Activated naive CD4-positive, alpha-beta T cell treated with anti-CD3 and anti-CD28 coated beads, Interleukin-2, amount 10 ng/mL, durations not matched to agents 7 days and 5 days (primary cell): ENCODE results near the gene LARP1.

Experiments
- CTCF ChIA-PET: fragments of 350-600 bp; sonication (Branson Sonifier 250); formaldehyde crosslinking; loops from one replicate; lab custom pipeline; 2021; ENCODE audit warnings: antibody characterized with exemption; lab: Charles Lee
- DNase-seq: peaks from one replicate; pipeline ENCODE4 v3.0.0-alpha.2; 2020
- H3K27ac Mint-ChIP-seq: one replicate; pipeline ENCODE4 v1.8.0; 2021; ENCODE audit warnings: mild to moderate bottlenecking, moderate library complexity, mixed read lengths
- H3K27me3 Mint-ChIP-seq: one replicate; pipeline ENCODE4 v1.8.0; 2021; ENCODE audit warnings: mild to moderate bottlenecking, mixed read lengths
- H3K36me3 Mint-ChIP-seq: one replicate; pipeline ENCODE4 v1.8.0; 2021; ENCODE audit warnings: mixed read lengths
- H3K4me1 Mint-ChIP-seq: one replicate; pipeline ENCODE4 v1.8.0; 2021; ENCODE audit warnings: mixed read lengths
- H3K4me3 Mint-ChIP-seq: one replicate; pipeline ENCODE4 v1.8.0; 2021; ENCODE audit warnings: mild to moderate bottlenecking, moderate library complexity, mixed read lengths
- H3K9me3 Mint-ChIP-seq: one replicate; pipeline ENCODE4 v1.8.0; 2021; ENCODE audit warnings: mixed read lengths

Gene LARP1

GRCh38 chr5:154861946-154862345 is 106.8 kb downstream of the LARP1 start:
- H3K9me3 Mint-ChIP-seq: no peaks in the 10 kb centered on the region
- H3K27me3 Mint-ChIP-seq: no peaks in the 10 kb centered on the region
- H3K4me3 Mint-ChIP-seq: peak overlapping the region; percentile 40
- CTCF ChIA-PET: no interaction called here
- peaks cover 51% of the 10 kb centered on the region for H3K36me3 Mint-ChIP-seq
- no peak for DNase-seq
- H3K4me1 Mint-ChIP-seq: peaks cover 51% of the 10 kb centered on the region
- H3K27ac Mint-ChIP-seq: peak overlapping the region; percentile 33

- CTCF ChIA-PET: no interaction called here
- Mint-ChIP-seq H3K36me3 (peaks cover 54% of the 10 kb centered on the region), H3K4me3 (peak overlapping the region; percentile 32), H3K4me1 (peaks cover 50% of the 10 kb centered on the region), H3K27ac (peak overlapping the region; percentile 9), H3K27me3 (no peaks in the 10 kb centered on the region), H3K9me3 (no peaks in the 10 kb centered on the region)
- no peak for DNase-seq
Measured at GRCh38 chr5:154862766-154863165, 107.6 kb downstream of the LARP1 start.

GRCh38 chr5:154863291-154864080 is 108.3 kb downstream of the LARP1 start:
- Mint-ChIP-seq H3K9me3 (no peaks in the 10 kb centered on the region), H3K27me3 (no peaks in the 10 kb centered on the region), H3K27ac (no peak overlapping the region), H3K4me3 (no peak overlapping the region), H3K36me3 (peaks cover 53% of the 10 kb centered on the region), H3K4me1 (peaks cover 51% of the 10 kb centered on the region)
- DNase-seq: no peak
- CTCF ChIA-PET: no interaction called here

DNA sequence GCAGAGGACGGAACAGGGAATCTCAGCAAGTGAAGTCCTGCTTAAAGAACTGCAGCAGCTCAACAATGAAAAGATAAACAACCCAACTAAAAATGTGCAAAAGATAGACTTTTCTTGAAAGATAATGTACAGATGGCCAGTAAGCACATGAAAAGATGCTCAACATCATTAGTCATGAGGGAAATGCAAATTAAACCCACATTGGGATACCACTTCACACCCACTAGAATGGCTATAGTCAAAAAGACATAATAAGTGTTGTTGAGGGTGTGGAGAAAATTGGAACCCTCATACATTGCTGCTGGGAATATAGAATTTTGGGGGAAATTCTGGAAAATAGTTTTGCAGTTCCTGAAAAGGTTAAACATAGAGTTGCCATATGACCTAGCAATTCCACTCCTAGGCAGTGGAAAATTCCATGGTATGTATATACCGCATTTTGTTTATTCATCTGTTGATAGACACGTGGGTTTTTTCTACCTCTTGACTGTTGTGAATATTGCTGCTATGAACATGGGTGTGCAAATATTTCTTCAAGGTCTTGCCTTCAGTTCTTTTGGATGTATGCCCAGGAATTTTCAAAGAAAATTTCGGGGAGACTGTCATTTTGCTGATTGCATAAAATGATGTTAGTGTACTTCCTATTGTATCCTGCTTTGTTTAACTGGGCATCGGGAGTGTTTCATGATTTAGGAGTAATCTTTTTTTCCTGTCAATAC is 110.4 kb downstream of the LARP1 start:
- CTCF ChIA-PET: no interaction called here
- H3K4me3 Mint-ChIP-seq: no peak overlapping the region
- H3K27ac Mint-ChIP-seq: no peak overlapping the region
- no peak for DNase-seq
- peaks cover 54% of the 10 kb centered on the region for H3K36me3 Mint-ChIP-seq
- peaks cover 45% of the 10 kb centered on the region for H3K4me1 Mint-ChIP-seq
- H3K27me3 Mint-ChIP-seq: no peaks in the 10 kb centered on the region
- no peaks in the 10 kb centered on the region for H3K9me3 Mint-ChIP-seq

GRCh38 chr5:154866841-154867240 is 111.7 kb downstream of the LARP1 start:
- CTCF ChIA-PET: no interaction called here
- H3K27me3 Mint-ChIP-seq: no peaks in the 10 kb centered on the region
- no peaks in the 10 kb centered on the region for H3K9me3 Mint-ChIP-seq
- H3K4me3 Mint-ChIP-seq: no peak overlapping the region
- DNase-seq: no peak
- H3K36me3 Mint-ChIP-seq: peaks cover 60% of the 10 kb centered on the region
- H3K4me1 Mint-ChIP-seq: peaks cover 33% of the 10 kb centered on the region
- no peak overlapping the region for H3K27ac Mint-ChIP-seq
